ENCODE data around the gene IL6ST.

- TF ChIP-seq CTCF (IDR thresholded peaks at IDR 0.05; ENCODE audit: low read depth, low read length) (no peak), EZH2phosphoT487 (IDR thresholded peaks at IDR 0.05; ENCODE audit: low read depth) (no peak)
Measured at GRCh38 chr5:56037531-56038010, 42.8 kb upstream of the IL6ST start.
